Measurements from ENCODE around the gene FURIN. TPM values are rescaled to one million over a fixed set of nuclear protein-coding genes. Genes with fewer than 3 reads are reported as not detected.
A peak's percentile ranks its signal among the peaks of the same experiment; 100 is the strongest.
"Not testable (repeated sequence)": the region's sequence is repeated elsewhere in the genome, so short reads cannot be mapped to it uniquely, and the experiment has no call there.

FURIN gene
- total RNA-seq, 1 donor from 2014 or later: 42.7 TPM

DNA sequence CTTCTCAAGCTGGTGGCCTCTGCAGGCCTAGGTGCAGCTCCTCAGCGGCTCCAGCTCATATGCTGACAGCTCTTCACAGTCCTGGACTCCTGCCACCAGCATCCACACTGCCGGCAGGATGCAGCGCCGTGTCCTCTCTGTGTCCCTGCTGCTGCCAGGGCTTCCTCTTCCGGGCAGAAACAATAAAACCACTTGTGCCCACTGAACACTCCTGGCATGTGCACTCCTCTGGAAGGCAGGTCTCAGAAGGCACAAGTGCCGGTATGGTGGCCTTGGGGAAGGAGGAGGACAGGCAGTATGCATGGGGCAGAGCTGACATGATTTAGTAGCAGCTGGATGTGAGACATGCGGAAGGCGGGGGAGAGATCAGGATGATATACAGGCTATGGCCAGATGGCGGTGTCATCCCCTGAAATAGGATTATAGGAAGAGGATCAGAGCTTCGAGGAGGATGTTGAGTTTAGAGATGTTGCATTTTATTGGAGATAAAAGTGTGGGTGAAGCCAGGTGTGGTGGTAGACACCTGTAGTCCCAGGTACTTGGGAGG lies 27.3 kb downstream of the FURIN start:
- Histone ChIP-seq H3K27ac (replicated peaks) (no peak overlapping the region), H3K36me3 (peaks cover 60% of the 10 kb centered on the region), H3K4me3 (no peak overlapping the region), H3K27me3 (ENCODE audit: low read depth) (no peaks in the 10 kb centered on the region), H3K9me3 (replicated peaks) (no peaks in the 10 kb centered on the region), H3K4me1 (peaks cover 5% of the 10 kb centered on the region)
- TF ChIP-seq, protein P1, sequence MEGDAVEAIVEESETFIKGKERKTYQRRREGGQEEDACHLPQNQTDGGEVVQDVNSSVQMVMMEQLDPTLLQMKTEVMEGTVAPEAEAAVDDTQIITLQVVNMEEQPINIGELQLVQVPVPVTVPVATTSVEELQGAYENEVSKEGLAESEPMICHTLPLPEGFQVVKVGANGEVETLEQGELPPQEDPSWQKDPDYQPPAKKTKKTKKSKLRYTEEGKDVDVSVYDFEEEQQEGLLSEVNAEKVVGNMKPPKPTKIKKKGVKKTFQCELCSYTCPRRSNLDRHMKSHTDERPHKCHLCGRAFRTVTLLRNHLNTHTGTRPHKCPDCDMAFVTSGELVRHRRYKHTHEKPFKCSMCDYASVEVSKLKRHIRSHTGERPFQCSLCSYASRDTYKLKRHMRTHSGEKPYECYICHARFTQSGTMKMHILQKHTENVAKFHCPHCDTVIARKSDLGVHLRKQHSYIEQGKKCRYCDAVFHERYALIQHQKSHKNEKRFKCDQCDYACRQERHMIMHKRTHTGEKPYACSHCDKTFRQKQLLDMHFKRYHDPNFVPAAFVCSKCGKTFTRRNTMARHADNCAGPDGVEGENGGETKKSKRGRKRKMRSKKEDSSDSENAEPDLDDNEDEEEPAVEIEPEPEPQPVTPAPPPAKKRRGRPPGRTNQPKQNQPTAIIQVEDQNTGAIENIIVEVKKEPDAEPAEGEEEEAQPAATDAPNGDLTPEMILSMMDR (IDR thresholded peaks at IDR 0.05; ENCODE audit: borderline replicate concordance): no peak
- intact Hi-C loops (cut with micrococcal nuclease): no loop called here
- DNase-seq: no peak

DNA sequence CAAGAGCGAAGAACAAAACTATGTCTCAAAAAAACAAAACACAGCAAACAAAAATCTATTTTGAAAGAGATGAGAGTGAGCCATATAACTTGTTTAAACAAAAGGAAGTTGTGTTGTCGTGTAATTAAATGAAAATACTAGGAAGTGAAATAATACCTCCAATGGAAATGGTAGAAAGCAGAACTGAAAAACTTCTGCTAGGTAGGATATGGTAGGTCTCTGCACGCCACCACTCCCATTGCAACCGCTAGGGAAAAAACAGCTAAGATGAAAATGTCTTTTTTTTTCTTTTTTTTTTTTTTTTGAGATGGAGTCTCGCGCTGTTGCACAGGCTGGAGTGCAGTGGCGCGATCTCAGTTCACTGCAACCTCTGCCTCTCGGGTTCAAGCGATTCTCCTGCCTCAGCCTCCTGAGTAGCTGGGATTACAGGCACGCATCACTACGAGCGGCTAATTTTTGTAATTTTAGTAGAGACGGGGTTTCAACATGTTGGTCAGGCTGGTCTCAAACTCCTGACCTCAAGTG lies 28.8 kb downstream of the FURIN start:
- Histone ChIP-seq H3K4me1 (peaks cover 16% of the 10 kb centered on the region), H3K36me3 (peaks cover 45% of the 10 kb centered on the region)
- intact Hi-C loops (cut with micrococcal nuclease); H3K9me3 ChIP-seq (replicated peaks); H3K27ac ChIP-seq (replicated peaks); DNase-seq; H3K4me3 ChIP-seq; H3K27me3 ChIP-seq (ENCODE audit: low read depth): not testable (repeated sequence)

DNA sequence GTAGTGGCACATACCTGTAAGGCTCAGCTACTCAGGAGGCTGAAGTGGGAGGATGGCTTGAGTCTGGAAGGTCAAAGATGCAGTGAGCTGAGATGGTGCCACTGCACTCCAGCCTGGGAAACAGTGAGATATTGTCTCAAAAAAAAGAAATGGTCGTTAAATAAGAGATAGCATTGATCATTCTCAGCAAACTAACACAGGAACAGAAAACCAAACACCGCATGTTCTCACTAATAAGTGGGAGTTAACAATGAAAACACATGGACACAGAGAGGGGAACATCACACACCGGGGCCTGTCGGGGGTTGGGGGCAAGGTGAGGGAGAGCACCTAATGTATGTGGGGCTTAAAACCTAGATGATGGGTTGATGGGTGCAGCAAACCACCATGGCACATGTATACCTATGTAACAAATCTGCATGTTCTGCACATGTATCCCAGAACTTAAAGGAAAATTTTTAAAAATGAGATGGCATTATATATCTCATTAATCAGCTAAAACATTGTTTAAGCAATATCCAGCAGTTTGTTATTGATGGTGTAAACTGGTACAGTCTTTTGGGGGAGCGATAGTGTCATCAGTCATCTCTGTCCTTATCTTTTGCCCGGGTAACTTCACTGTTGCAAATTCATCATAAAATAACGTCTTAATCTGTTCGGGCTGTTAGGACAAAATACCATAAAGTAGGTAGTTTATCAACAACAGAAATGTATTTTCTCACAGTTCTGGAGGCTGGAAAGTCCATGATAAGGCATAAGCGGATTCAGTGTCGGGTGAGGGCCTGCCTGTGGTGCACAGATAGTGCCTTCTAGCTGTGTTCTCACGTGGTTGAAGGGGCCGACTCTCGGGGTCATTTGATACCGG lies 33.0 kb downstream of the FURIN start:
- intact Hi-C loops (cut with micrococcal nuclease): no loop called here

DNA sequence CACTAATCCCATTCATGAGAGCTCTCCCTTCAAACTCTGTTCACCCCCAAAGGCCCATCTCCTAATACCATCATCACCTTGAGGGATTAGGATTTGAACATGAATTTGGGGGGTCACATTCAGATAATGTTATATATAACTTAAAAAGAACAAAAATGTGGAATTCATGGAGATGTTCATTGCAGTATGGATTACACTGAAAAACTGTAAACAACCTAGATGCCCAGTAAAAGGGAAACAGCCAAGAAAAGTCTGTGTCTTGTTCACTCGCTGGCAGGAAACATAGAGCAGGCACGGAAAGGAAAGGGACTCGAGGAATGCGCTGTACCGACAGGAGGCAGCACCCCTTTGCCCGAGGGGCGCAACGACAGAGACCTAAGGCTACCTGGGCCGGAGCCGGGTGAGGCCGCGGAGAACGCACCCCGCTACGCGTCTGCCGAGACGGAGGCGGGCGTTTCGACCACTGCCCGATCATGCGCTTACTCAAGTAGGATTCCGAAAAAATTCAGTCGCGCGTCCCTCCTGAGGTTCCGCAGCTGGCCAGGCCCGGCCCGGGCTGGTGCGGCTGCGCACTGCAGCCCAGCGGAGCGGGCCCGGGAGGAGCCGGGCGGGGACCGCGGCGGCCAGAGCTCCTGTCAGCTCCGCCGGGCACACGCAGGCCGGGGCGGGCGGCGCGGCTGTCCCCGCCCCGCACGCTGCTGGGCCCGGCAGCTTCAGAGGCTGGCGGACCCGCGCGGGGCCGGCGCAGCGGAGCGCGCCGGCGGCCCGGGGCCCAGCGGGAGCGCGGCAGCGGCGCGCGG lies 33.9 kb downstream of the FURIN start:
- Histone ChIP-seq H3K4me3 (peak overlapping the region; percentile 94), H3K9me3 (replicated peaks) (no peaks in the 10 kb centered on the region), H3K4me1 (peaks cover 58% of the 10 kb centered on the region), H3K27me3 (ENCODE audit: low read depth) (no peaks in the 10 kb centered on the region), H3K27ac (replicated peaks) (peak overlapping the region; percentile 98), H3K36me3 (peaks cover 27% of the 10 kb centered on the region)
- DNase-seq: peak; percentile 76
- TF ChIP-seq, protein P1 (IDR thresholded peaks at IDR 0.05; ENCODE audit: borderline replicate concordance): peak; percentile 87
- intact Hi-C loops (cut with micrococcal nuclease): no loop called here

More for the DNA sequence above, 33.0 kb downstream of the FURIN start:
- Histone ChIP-seq H3K9me3 (replicated peaks) (no peaks in the 10 kb centered on the region), H3K4me1 (peaks cover 49% of the 10 kb centered on the region), H3K27ac (replicated peaks) (peak overlapping the region; percentile 98), H3K4me3 (peak overlapping the region; percentile 94), H3K36me3 (peaks cover 22% of the 10 kb centered on the region), H3K27me3 (ENCODE audit: low read depth) (no peaks in the 10 kb centered on the region)
- TF ChIP-seq, protein P1 (IDR thresholded peaks at IDR 0.05; ENCODE audit: borderline replicate concordance): no peak
- DNase-seq: no peak

DNA sequence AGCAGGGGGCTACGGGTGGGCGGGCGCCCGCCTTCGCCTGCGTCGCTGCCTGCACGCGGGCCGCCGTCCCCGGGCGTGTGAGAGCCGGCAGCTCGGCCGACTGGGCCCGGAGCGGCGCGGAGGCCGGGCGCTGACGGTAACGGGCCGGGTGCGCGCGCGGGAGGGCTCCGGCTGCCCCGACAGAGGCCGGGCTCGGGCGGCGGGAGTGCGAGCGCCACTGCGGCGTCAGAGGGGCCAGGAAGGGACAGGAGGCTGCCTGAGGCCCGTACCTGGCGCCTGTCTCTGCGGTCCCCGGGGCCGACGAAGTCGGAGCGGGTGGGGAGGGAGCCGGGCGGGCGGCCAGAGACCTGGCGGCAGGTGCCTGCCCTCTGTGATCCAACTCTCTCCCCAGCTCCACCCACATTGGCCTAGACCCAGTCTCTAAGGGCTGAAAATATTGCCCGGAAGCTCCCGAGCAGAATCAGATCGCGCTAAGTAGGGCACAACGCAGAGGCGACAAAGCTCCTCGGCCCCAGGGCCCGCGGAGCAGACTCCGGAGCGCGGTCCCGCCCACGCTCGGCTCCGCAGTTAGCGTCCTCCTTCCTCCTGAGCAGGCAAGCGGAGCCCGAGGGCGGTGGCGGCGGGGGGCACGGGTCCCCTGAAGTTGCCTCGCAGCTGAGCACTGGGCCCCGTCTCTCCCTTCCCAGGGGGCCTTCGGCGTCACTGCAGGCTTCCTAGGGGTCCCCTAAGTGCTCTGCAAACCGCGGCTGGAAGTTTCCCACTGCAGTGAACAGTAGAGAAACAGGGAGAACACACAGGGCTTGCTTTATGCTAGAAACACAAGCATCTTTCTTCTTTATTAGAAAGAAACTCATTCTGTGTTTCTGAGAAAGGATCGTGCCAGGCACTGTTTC lies 34.7 kb downstream of the FURIN start, which contains the start of gene MAN2A2:
Gene MAN2A2 (plus strand): TSS at position 463 of the 893 bp plus-strand sequence. CDS start 906 bp downstream, outside the sequence.
- TF ChIP-seq, protein P1 (IDR thresholded peaks at IDR 0.05; ENCODE audit: borderline replicate concordance): no peak
- Histone ChIP-seq H3K27ac (replicated peaks) (peak within 1 kb of the TSS; percentile 98), H3K9me3 (replicated peaks) (no peaks in the 10 kb centered on the region), H3K36me3 (peaks cover 34% of the 10 kb centered on the region), H3K4me1 (peaks cover 66% of the 10 kb centered on the region), H3K27me3 (ENCODE audit: low read depth) (no peaks in the 10 kb centered on the region), H3K4me3 (peak within 1 kb of the TSS; percentile 94)
- intact Hi-C loops (cut with micrococcal nuclease): no loop called here
- DNase-seq: peak; percentile 68

All from left ventricle myocardium inferior (tissue), 1 donor.